Smooth muscle cell (in vitro differentiated cells): Measurements from ENCODE around the gene SAXO1. TPM values are rescaled to one million over a fixed set of nuclear protein-coding genes. Genes with fewer than 3 reads are reported as not detected.

Source experiments
- DNase-seq: peaks from one replicate; lab custom pipeline; 2025; ENCODE audit not compliant: unreplicated experiment; lab: John Stamatoyannopoulos, UW
- H2AFZ ChIP-seq: fragments of 200-600 bp; sonication (generic); 2 replicates; pipeline ENCODE4 v1.6.0; 2016; ENCODE audit warnings: antibody characterized with exemption, low read depth, mild to moderate bottlenecking
- H3F3A ChIP-seq: fragments of 200-600 bp; sonication (generic); 2 replicates; pipeline ENCODE4 v1.6.0; 2017; ENCODE audit warnings: antibody characterized with exemption, low read depth
- H3K27ac ChIP-seq: fragments of 200-600 bp; sonication (generic); 2 replicates; pipeline ENCODE4 v1.5.1; 2016; ENCODE audit warnings: low read depth, mild to moderate bottlenecking
- H3K27me3 ChIP-seq: fragments of 200-600 bp; sonication (generic); 2 replicates; pipeline ENCODE4 v1.6.1; 2016; ENCODE audit warnings: low read depth, mild to moderate bottlenecking
- H3K36me3 ChIP-seq: fragments of 200-600 bp; sonication (generic); 2 replicates; pipeline ENCODE4 v1.5.1; 2016; ENCODE audit warnings: low read depth
- H3K4me1 ChIP-seq: fragments of 200-600 bp; sonication (generic); 2 replicates; pipeline ENCODE4 v1.5.1; 2016; ENCODE audit warnings: low read depth
- H3K4me2 ChIP-seq: fragments of 200-600 bp; sonication (generic); 2 replicates; pipeline ENCODE4 v1.6.0; 2016; ENCODE audit warnings: mild to moderate bottlenecking
- H3K4me3 ChIP-seq: fragments of 200-600 bp; sonication (generic); 2 replicates; pipeline ENCODE4 v1.5.1; 2016; ENCODE audit warnings: mild to moderate bottlenecking
- H3K79me2 ChIP-seq: fragments of 200-600 bp; sonication (generic); 2 replicates; pipeline ENCODE4 v1.6.0; 2016; ENCODE audit warnings: low read depth, mild to moderate bottlenecking
- H3K9ac ChIP-seq: fragments of 200-600 bp; sonication (generic); 2 replicates; pipeline ENCODE4 v1.6.0; 2016; ENCODE audit warnings: low read depth
- H3K9me3 ChIP-seq: fragments of 200-600 bp; sonication (generic); replicated peaks from 2 replicates; pipeline ENCODE4 v1.5.1; 2016; ENCODE audit warnings: low read depth
- H4K20me1 ChIP-seq: fragments of 200-600 bp; sonication (generic); 2 replicates; pipeline ENCODE4 v1.6.0; 2016; ENCODE audit warnings: low read depth
- WGBS: methylation state at CpG from one replicate; pipeline ENCODE4 v1.1.7; 2016; ENCODE audit warnings: low lambda C conversion rate; 5-methylcytosine and 5-hydroxymethylcytosine counted together
- polyA plus RNA-seq: library from polyadenylated mRNA; unstranded; fragments of >200 nt; fragmentation: Nextera tagmentation; extraction: Ambion mirVana; gene quantifications from 2 replicates; pipeline ENCODE4 v1.2.1, GENCODE V29; 2016
- total RNA-seq: library from RNA; depleted of rRNA; stranded (reverse); fragments of >200 nt; gene quantifications from 2 replicates; pipeline ENCODE4 v1.2.3, GENCODE V29; 2014
- TF ChIP-seq, protein P1 (sequence below): fragments of 200-600 bp; sonication (generic); IDR thresholded peaks from 2 replicates; pipeline ENCODE4 v1.5.1; 2017; ENCODE audit warnings: borderline replicate concordance, mild to moderate bottlenecking, antibody characterized with exemption; ENCODE audit not compliant: insufficient read depth, poor library complexity, severe bottlenecking

Gene SAXO1
- total and polyA plus RNA-seq, 2 experiments from 2014 or later, result 0.08 TPM; not detected in 1

DNA sequence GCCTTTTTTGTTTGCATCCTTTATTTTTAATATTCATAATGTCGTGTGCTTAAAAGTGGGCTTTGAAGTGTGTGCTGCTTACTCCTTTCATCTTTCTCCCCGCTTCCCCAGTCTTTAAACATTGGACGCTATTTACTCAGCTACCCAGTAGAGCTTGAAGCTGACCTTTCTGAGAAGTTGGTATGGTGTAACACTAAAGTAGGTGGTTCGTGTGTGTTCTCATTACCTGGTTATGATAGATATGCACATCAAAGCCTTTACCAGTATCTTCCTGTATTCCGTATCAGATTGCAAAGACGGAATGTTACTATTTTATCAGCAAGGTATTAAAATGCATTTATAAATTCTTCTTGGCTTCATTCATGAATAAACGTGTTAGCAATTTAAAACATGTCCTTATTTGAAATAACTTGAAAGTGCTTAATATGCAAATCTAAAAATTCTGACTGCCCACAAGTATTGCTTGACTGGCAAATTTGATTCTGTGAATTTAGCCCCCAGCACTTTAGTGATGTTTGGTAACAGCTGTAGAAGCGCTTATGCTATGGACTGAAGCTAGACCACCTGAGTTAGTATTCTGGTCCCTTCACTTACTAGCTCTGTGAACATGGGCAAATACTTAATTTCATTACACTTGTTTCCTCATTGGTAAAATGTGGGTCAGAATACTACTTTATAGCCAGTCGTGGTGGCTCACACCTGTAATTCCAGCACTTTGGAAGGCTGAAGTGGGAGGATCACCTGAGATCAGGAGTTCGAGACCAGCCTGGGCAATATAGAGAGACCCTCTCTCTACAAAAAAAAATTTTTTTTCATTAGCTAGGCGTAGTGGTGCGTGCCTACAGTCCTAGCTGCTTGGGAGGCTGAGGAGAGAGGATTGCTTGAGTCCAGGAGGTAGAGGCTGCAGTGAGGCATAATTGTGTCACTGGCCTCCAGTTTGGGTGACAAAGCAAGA lies 17.9 kb upstream of the SAXO1 start:
- H3K4me3 ChIP-seq, result peak overlapping the region; percentile 73
- peaks cover 35% of the 10 kb centered on the region for H4K20me1 ChIP-seq
- H3K79me2 ChIP-seq, result peaks cover 33% of the 10 kb centered on the region
- H3K4me1 ChIP-seq, result peaks cover 15% of the 10 kb centered on the region
- H2AFZ ChIP-seq, result no peak overlapping the region
- peak overlapping the region; percentile 83 for H3K27ac ChIP-seq
- peaks cover 14% of the 10 kb centered on the region for H3F3A ChIP-seq
- whole genome bisulfite sequencing, result 58% methylated on average over 12 of the region's 12 CpGs
- peak overlapping the region; percentile 87 for H3K9ac ChIP-seq
- H3K4me2 ChIP-seq, result peak overlapping the region; percentile 88
- H3K27me3 ChIP-seq, result no peaks in the 10 kb centered on the region
- H3K9me3 ChIP-seq, result no peaks in the 10 kb centered on the region
- DNase-seq, result no peak
- H3K36me3 ChIP-seq, result no peaks in the 10 kb centered on the region
- TF ChIP-seq, protein P1, sequence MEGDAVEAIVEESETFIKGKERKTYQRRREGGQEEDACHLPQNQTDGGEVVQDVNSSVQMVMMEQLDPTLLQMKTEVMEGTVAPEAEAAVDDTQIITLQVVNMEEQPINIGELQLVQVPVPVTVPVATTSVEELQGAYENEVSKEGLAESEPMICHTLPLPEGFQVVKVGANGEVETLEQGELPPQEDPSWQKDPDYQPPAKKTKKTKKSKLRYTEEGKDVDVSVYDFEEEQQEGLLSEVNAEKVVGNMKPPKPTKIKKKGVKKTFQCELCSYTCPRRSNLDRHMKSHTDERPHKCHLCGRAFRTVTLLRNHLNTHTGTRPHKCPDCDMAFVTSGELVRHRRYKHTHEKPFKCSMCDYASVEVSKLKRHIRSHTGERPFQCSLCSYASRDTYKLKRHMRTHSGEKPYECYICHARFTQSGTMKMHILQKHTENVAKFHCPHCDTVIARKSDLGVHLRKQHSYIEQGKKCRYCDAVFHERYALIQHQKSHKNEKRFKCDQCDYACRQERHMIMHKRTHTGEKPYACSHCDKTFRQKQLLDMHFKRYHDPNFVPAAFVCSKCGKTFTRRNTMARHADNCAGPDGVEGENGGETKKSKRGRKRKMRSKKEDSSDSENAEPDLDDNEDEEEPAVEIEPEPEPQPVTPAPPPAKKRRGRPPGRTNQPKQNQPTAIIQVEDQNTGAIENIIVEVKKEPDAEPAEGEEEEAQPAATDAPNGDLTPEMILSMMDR, result no peak

DNA sequence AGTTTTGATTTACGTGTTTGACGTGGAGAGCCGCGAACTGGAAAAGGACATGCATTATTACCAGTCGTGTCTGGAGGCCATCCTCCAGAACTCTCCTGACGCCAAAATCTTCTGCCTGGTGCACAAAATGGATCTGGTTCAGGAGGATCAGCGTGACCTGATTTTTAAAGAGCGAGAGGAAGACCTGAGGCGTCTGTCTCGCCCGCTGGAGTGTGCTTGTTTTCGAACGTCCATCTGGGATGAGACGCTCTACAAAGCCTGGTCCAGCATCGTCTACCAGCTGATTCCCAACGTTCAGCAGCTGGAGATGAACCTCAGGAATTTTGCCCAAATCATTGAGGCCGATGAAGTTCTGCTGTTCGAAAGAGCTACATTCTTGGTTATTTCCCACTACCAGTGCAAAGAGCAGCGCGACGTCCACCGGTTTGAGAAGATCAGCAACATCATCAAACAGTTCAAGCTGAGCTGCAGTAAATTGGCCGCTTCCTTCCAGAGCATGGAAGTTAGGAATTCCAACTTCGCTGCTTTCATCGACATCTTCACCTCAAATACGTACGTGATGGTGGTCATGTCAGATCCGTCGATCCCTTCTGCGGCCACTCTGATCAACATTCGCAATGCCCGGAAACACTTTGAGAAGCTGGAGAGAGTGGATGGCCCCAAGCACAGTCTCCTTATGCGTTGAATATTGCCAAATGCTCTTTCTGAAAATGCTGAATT lies 17.1 kb upstream of the SAXO1 start:
- peaks cover 14% of the 10 kb centered on the region for H3F3A ChIP-seq
- H3K4me2 ChIP-seq, result peak overlapping the region; percentile 88
- 2% methylated on average over 33 of the region's 33 CpGs for WGBS
- peaks cover 15% of the 10 kb centered on the region for H3K4me1 ChIP-seq
- peak overlapping the region; percentile 92 for H2AFZ ChIP-seq
- H3K9ac ChIP-seq, result peak overlapping the region; percentile 87
- H3K9me3 ChIP-seq, result no peaks in the 10 kb centered on the region
- H3K36me3 ChIP-seq, result no peaks in the 10 kb centered on the region
- H3K27ac ChIP-seq, result peak overlapping the region; percentile 83
- no peak for DNase-seq
- TF ChIP-seq, protein P1, result no peak
- peak overlapping the region; percentile 73 for H3K4me3 ChIP-seq
- H3K27me3 ChIP-seq, result no peaks in the 10 kb centered on the region
- peaks cover 33% of the 10 kb centered on the region for H3K79me2 ChIP-seq
- peaks cover 35% of the 10 kb centered on the region for H4K20me1 ChIP-seq

DNA sequence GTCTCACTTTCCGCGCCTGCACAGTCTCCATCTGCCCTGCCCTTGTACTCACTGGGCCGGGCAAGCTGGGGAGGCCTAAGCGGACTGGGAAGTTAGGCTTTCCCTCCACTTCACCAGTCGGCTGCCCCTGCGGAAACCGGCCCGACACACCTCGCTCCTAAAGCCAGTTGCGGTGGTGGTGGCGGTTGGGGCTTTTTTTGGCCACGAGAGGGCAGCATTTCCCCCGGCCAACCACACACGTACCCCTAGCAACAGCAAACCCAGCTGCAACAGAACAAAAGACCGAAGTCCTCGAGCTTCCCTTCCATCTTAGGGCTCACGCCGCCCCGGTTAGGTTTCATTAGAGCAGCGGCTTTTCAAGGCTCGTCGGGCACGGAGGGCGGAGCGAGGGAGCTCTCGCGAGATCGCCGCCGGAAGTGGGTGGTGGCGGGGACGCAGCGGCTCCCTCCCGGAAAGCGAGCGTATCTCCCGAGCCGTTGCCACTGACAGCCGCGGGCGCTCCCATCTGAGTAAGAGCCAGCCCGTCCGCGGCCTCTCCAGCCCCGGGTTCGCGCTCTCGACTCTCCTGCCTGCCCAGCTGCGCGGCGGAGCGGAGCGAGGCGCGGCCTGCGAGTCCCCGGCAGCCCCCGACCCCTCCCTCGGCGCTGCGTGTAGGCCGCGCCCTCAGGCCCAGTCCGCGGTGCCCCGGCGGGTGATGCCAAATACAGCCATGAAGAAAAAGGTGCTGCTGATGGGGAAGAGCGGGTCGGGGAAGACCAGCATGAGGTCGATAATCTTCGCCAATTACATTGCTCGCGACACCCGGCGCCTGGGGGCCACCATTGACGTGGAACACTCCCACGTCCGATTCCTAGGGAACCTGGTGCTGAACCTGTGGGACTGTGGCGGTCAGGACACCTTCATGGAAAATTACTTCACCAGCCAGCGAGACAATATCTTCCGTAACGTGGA lies 16.2 kb upstream of the SAXO1 start, which contains the start of gene RRAGA:
RRAGA (plus strand) TSS at position 462 of the 951 bp plus-strand sequence; CDS start at position 695, 233 bp downstream.
- Histone ChIP-seq H4K20me1 (peaks cover 35% of the 10 kb centered on the region), H3F3A (peaks cover 14% of the 10 kb centered on the region), H3K4me1 (peaks cover 15% of the 10 kb centered on the region), H3K79me2 (peaks cover 33% of the 10 kb centered on the region), H3K27me3 (no peaks in the 10 kb centered on the region), H2AFZ (peak within 1 kb of the TSS; percentile 92), H3K36me3 (no peaks in the 10 kb centered on the region), H3K9ac (peak within 1 kb of the TSS; percentile 87), H3K4me2 (peak within 1 kb of the TSS; percentile 88), H3K9me3 (no peaks in the 10 kb centered on the region), H3K4me3 (peak within 1 kb of the TSS; percentile 73), H3K27ac (peak within 1 kb of the TSS; percentile 83)
- TF ChIP-seq, protein P1, result peak; percentile 89
- 1% methylated on average over 77 of the region's 82 CpGs for WGBS
- DNase-seq, result peak; percentile 83
